Progenitor cell of endocrine pancreas (in vitro differentiated cells): ENCODE results near the gene OXSM. TPM values are rescaled to one million over a fixed set of nuclear protein-coding genes. Genes with fewer than 3 reads are reported as not detected.
A peak's percentile ranks its signal among the peaks of the same experiment; 100 is the strongest.

Source experiments
- DNase-seq: peaks from one replicate; pipeline ENCODE4 v3.0.0; 2021; ENCODE audit warnings: low spot score; ENCODE audit not compliant: unreplicated experiment
- H3K27ac Mint-ChIP-seq: 2 replicates; pipeline ENCODE4 v1.8.0; 2021; ENCODE audit warnings: mild to moderate bottlenecking, moderate library complexity, mixed read lengths
- H3K27me3 Mint-ChIP-seq: 2 replicates; pipeline ENCODE4 v1.8.0; 2021; ENCODE audit warnings: mixed read lengths
- H3K36me3 Mint-ChIP-seq: 2 replicates; pipeline ENCODE4 v1.8.0; 2022; ENCODE audit warnings: mixed read lengths; ENCODE audit not compliant: insufficient read depth
- H3K4me1 Mint-ChIP-seq: 2 replicates; pipeline ENCODE4 v1.8.0; 2021; ENCODE audit warnings: low read depth, mixed read lengths
- H3K4me3 Mint-ChIP-seq: 2 replicates; pipeline ENCODE4 v1.8.0; 2021; ENCODE audit warnings: low read depth, mild to moderate bottlenecking, moderate library complexity, mixed read lengths
- H3K9me3 Mint-ChIP-seq: 2 replicates; pipeline ENCODE4 v1.8.0; 2021; ENCODE audit warnings: low read depth, mixed read lengths
- CTCF ChIP-seq: fragments of 200-600 bp; sonication (generic); IDR thresholded peaks from one replicate; pipeline ENCODE4 v1.5.0; 2021; ENCODE audit warnings: antibody characterized with exemption, mild to moderate bottlenecking; ENCODE audit not compliant: unreplicated experiment
- total RNA-seq: library from RNA; stranded (reverse); gene quantifications from 2 replicates; pipeline ENCODE4 v1.2.1, GENCODE V29; 2021

OXSM gene
- total RNA-seq, 1 donor from 2014 or later = 12.5 TPM

GRCh38 chr3:25840099-25840498 is 50.2 kb downstream of the OXSM start:
- no peak for TF ChIP-seq CTCF
- no peak overlapping the region for H3K4me3 Mint-ChIP-seq
- no peaks in the 10 kb centered on the region for H3K4me1 Mint-ChIP-seq
- no peaks in the 10 kb centered on the region for H3K9me3 Mint-ChIP-seq
- DNase-seq = no peak
- no peaks in the 10 kb centered on the region for H3K27me3 Mint-ChIP-seq
- no peaks in the 10 kb centered on the region for H3K36me3 Mint-ChIP-seq
- no peak overlapping the region for H3K27ac Mint-ChIP-seq

GRCh38 chr3:25843332-25843731 is 53.4 kb downstream of the OXSM start:
- no peak overlapping the region for H3K4me3 Mint-ChIP-seq
- H3K27me3 Mint-ChIP-seq = no peaks in the 10 kb centered on the region
- no peaks in the 10 kb centered on the region for H3K4me1 Mint-ChIP-seq
- TF ChIP-seq CTCF = peak; percentile 42
- no peak overlapping the region for H3K27ac Mint-ChIP-seq
- H3K36me3 Mint-ChIP-seq = no peaks in the 10 kb centered on the region
- peaks cover 1% of the 10 kb centered on the region for H3K9me3 Mint-ChIP-seq
- no peak for DNase-seq

Other genes starting within 250 kb of the OXSM start
- gene TOP2B, start 125.2 kb upstream of the OXSM start, total RNA-seq = 195 and 200 TPM in 2 replicates
- gene NGLY1, start 6.6 kb upstream of the OXSM start, total RNA-seq = 43.9 and 44.5 TPM in 2 replicates